ENCODE results near the gene PDP2.

Gene PDP2

DNA sequence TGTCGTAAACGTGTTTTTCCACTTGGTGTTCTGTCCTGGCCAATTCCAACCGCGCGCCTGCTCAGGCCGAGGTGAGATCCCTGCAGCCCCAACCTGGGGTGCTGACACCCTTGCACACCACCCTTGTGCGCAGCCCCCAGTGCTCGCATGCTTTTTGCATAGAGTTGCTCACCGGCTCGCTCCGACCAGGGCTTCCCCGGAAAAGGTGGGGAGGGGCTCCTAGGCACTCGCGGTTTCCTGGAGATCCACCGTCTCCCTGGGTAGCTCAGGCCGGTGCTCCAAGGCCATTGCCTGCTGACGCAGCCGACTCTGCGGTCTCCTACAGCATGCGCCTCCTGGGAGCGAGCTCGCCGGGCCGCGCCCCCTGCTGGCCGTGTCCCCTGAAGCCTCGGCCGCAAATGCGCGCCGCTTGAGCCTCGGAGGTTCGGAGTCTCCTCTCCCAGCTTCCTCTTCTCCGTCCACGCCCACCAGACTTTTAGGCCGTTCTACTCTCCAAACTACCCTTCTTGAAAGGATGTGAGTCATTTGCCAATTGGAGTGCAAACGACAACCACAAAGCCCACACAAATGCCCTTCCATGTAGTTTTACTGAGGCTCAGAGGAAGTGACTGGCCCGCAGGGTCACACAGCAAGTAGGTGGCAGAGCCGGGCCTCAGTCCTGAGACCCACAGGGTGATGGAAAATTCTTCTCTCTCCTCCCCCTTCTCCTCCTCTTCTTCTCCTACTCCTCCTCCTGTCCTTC is 7.2 kb upstream of the PDP2 start:
- Histone ChIP-seq H3K4me3 (replicated peaks; ENCODE audit: insufficient read depth, low read length) (peak overlapping the region; percentile 39), H3K27me3 (ENCODE audit: insufficient read depth, poor library complexity, severe bottlenecking) (no peaks in the 10 kb centered on the region), H3K27ac (replicated peaks) (peak overlapping the region; percentile 78)
- TF ChIP-seq SPI1 (IDR thresholded peaks at IDR 0.05; ENCODE audit: borderline replicate concordance, low read depth) (peak; percentile 75), GABPA (IDR thresholded peaks at IDR 0.05; ENCODE audit: low read depth) (no peak), POLR2AphosphoS5 (IDR thresholded peaks at IDR 0.05; ENCODE audit: low read depth) (peak; percentile 83), CTCF (IDR thresholded peaks at IDR 0.05; ENCODE audit: insufficient read depth, low read length) (peak; percentile 88)
- peak; percentile 99 to 100 for DNase-seq (ENCODE audit: low read depth in 1 of 2, low spot score in 1 of 2)

- Histone ChIP-seq H3K4me3 (replicated peaks; ENCODE audit: insufficient read depth, low read length) (no peak overlapping the region), H3K27ac (replicated peaks) (no peak overlapping the region), H3K27me3 (ENCODE audit: insufficient read depth, poor library complexity, severe bottlenecking) (no peaks in the 10 kb centered on the region)
- peak; percentile 54 to 79 for DNase-seq (ENCODE audit: low read depth in 1 of 2, low spot score in 1 of 2)
- TF ChIP-seq GABPA (IDR thresholded peaks at IDR 0.05; ENCODE audit: low read depth) = no peak
- TF ChIP-seq SPI1 (IDR thresholded peaks at IDR 0.05; ENCODE audit: borderline replicate concordance, low read depth) = no peak
Observed at GRCh38 chr16:66873685-66874055, 6.6 kb upstream of the PDP2 start.

GRCh38 chr16:66874079-66874775 is 6.1 kb upstream of the PDP2 start:
- H3K27me3 ChIP-seq (ENCODE audit: insufficient read depth, poor library complexity, severe bottlenecking) = no peaks in the 10 kb centered on the region
- no peak for TF ChIP-seq GABPA (IDR thresholded peaks at IDR 0.05; ENCODE audit: low read depth)
- no peak for TF ChIP-seq POLR2AphosphoS5 (IDR thresholded peaks at IDR 0.05; ENCODE audit: low read depth)
- TF ChIP-seq REST (IDR thresholded peaks at IDR 0.05; ENCODE audit: insufficient replicate concordance, low read depth) = no peak
- H3K4me3 ChIP-seq (replicated peaks; ENCODE audit: insufficient read depth, low read length) = no peak overlapping the region
- no peak for DNase-seq (ENCODE audit: low read depth in 1 of 2, low spot score in 1 of 2)
- peak overlapping the region; percentile 60 for H3K27ac ChIP-seq (replicated peaks)

GRCh38 chr16:66878067-66878466 is 2.2 kb upstream of the PDP2 start:
- peak; percentile 75 for TF ChIP-seq POLR2AphosphoS5 (IDR thresholded peaks at IDR 0.05; ENCODE audit: low read depth)
- TF ChIP-seq CTCF (IDR thresholded peaks at IDR 0.05; ENCODE audit: insufficient read depth, low read length) = no peak
- no peak overlapping the region for H3K4me3 ChIP-seq (replicated peaks; ENCODE audit: insufficient read depth, low read length)
- H3K27me3 ChIP-seq (ENCODE audit: insufficient read depth, poor library complexity, severe bottlenecking) = no peaks in the 10 kb centered on the region
- peak overlapping the region; percentile 38 for H3K27ac ChIP-seq (replicated peaks)
- DNase-seq (ENCODE audit: low read depth in 1 of 2, low spot score in 1 of 2) = peak; percentile 84 to 87

- Histone ChIP-seq H3K27ac (replicated peaks) (peak overlapping the region; percentile 74), H3K27me3 (ENCODE audit: insufficient read depth, poor library complexity, severe bottlenecking) (no peaks in the 10 kb centered on the region), H3K4me3 (replicated peaks; ENCODE audit: insufficient read depth, low read length) (peak overlapping the region; percentile 99)
- TF ChIP-seq CTCF (IDR thresholded peaks at IDR 0.05; ENCODE audit: insufficient read depth, low read length) = no peak
- TF ChIP-seq GABPA (IDR thresholded peaks at IDR 0.05; ENCODE audit: low read depth) = no peak
- TF ChIP-seq REST (IDR thresholded peaks at IDR 0.05; ENCODE audit: insufficient replicate concordance, low read depth) = no peak
- TF ChIP-seq SPI1 (IDR thresholded peaks at IDR 0.05; ENCODE audit: borderline replicate concordance, low read depth) = no peak
- TF ChIP-seq POLR2AphosphoS5 (IDR thresholded peaks at IDR 0.05; ENCODE audit: low read depth) = no peak
- no peak for DNase-seq (ENCODE audit: low read depth in 1 of 2, low spot score in 1 of 2)
Observed at GRCh38 chr16:66881014-66881417, 701 bp downstream of the PDP2 start.

Measured in HL-60 (cell line).